ENCODE results near the gene GPR78.

GPR78 gene

GRCh38 chr4:8590546-8590880 is 10.3 kb downstream of the GPR78 start:
- no peak for ATAC-seq
- TF ChIP-seq CSDC2 (CRISPR knock-in tag; IDR thresholded peaks at IDR 0.05) (no peak), ZNF70 (CRISPR knock-in tag; IDR thresholded peaks at IDR 0.05) (no peak), ARNTL (CRISPR knock-in tag; IDR thresholded peaks at IDR 0.05; ENCODE audit: borderline replicate concordance, low read depth) (no peak), TOX (CRISPR knock-in tag; IDR thresholded peaks at IDR 0.05; ENCODE audit: borderline replicate concordance) (no peak), PATZ1 (CRISPR knock-in tag; IDR thresholded peaks at IDR 0.05; ENCODE audit: borderline replicate concordance) (no peak), ESRRG (CRISPR knock-in tag; IDR thresholded peaks at IDR 0.05) (no peak), SNAI2 (CRISPR knock-in tag; IDR thresholded peaks at IDR 0.05) (no peak), ZFP3 (CRISPR knock-in tag; IDR thresholded peaks at IDR 0.05) (no peak), TSHZ2 (CRISPR knock-in tag; IDR thresholded peaks at IDR 0.05) (no peak), CREB5 (CRISPR knock-in tag; IDR thresholded peaks at IDR 0.05; ENCODE audit: low read depth) (no peak), TCF4 (CRISPR knock-in tag; IDR thresholded peaks at IDR 0.05; ENCODE audit: borderline replicate concordance) (no peak), RARB (CRISPR knock-in tag; IDR thresholded peaks at IDR 0.05) (no peak), ISL1 (CRISPR knock-in tag; IDR thresholded peaks at IDR 0.05) (no peak), ZNF8 (CRISPR knock-in tag; IDR thresholded peaks at IDR 0.05) (no peak), ZC3H10 (CRISPR knock-in tag; IDR thresholded peaks at IDR 0.05) (no peak), GLIS3 (CRISPR knock-in tag; IDR thresholded peaks at IDR 0.05) (no peak), BACH2 (CRISPR knock-in tag; IDR thresholded peaks at IDR 0.05; ENCODE audit: borderline replicate concordance) (no peak)

- ATAC-seq: no peak
- TF ChIP-seq ZNF8 (CRISPR knock-in tag; IDR thresholded peaks at IDR 0.05) (no peak), ZC3H10 (CRISPR knock-in tag; IDR thresholded peaks at IDR 0.05) (no peak), BACH2 (CRISPR knock-in tag; IDR thresholded peaks at IDR 0.05; ENCODE audit: borderline replicate concordance) (no peak)
These were observed 10.9 kb downstream of the GPR78 start for GRCh38 chr4:8591114-8591513.

GRCh38 chr4:8591626-8592365 is 11.6 kb downstream of the GPR78 start:
- TF ChIP-seq TCF4 (CRISPR knock-in tag; IDR thresholded peaks at IDR 0.05; ENCODE audit: borderline replicate concordance) (no peak), ZFP30 (CRISPR knock-in tag; IDR thresholded peaks at IDR 0.05) (no peak), ARNTL (CRISPR knock-in tag; IDR thresholded peaks at IDR 0.05; ENCODE audit: borderline replicate concordance, low read depth) (no peak)
- ATAC-seq: no peak

GRCh38 chr4:8592366-8593263 is 12.4 kb downstream of the GPR78 start, which contains the start of gene CPZ:
TSS of gene CPZ (plus strand) at chr4:8592765. CDS start at chr4:8592834, 69 bp downstream.
- no peak for ATAC-seq
- TF ChIP-seq PPARA (CRISPR knock-in tag; IDR thresholded peaks at IDR 0.05; ENCODE audit: borderline replicate concordance) (no peak), PATZ1 (CRISPR knock-in tag; IDR thresholded peaks at IDR 0.05; ENCODE audit: borderline replicate concordance) (no peak), RARB (CRISPR knock-in tag; IDR thresholded peaks at IDR 0.05) (no peak), TOX (CRISPR knock-in tag; IDR thresholded peaks at IDR 0.05; ENCODE audit: borderline replicate concordance) (no peak), BACH2 (CRISPR knock-in tag; IDR thresholded peaks at IDR 0.05; ENCODE audit: borderline replicate concordance) (no peak), CREB5 (CRISPR knock-in tag; IDR thresholded peaks at IDR 0.05; ENCODE audit: low read depth) (no peak), ZNF70 (CRISPR knock-in tag; IDR thresholded peaks at IDR 0.05) (no peak), ZFP3 (CRISPR knock-in tag; IDR thresholded peaks at IDR 0.05) (no peak), ARNTL (CRISPR knock-in tag; IDR thresholded peaks at IDR 0.05; ENCODE audit: borderline replicate concordance, low read depth) (no peak), ISL1 (CRISPR knock-in tag; IDR thresholded peaks at IDR 0.05) (no peak), ESRRG (CRISPR knock-in tag; IDR thresholded peaks at IDR 0.05) (no peak), GLIS3 (CRISPR knock-in tag; IDR thresholded peaks at IDR 0.05) (no peak)
